ENCODE data around the gene ACCSL.

GRCh38 chr11:44065161-44065661, 17.4 kb downstream of the ACCSL start:
- TF ChIP-seq CTCF (IDR thresholded peaks at IDR 0.05), result no peak
- TF ChIP-seq EP300 (IDR thresholded peaks at IDR 0.05), result no peak

Measured in tibial nerve (tissue), 4 donors.